ENCODE results near the gene SRRM1. TPM values are rescaled to one million over a fixed set of nuclear protein-coding genes. Genes with fewer than 3 reads are reported as not detected.

The SRRM1 gene
- total RNA-seq, 1 donor = 50.7 TPM

DNA sequence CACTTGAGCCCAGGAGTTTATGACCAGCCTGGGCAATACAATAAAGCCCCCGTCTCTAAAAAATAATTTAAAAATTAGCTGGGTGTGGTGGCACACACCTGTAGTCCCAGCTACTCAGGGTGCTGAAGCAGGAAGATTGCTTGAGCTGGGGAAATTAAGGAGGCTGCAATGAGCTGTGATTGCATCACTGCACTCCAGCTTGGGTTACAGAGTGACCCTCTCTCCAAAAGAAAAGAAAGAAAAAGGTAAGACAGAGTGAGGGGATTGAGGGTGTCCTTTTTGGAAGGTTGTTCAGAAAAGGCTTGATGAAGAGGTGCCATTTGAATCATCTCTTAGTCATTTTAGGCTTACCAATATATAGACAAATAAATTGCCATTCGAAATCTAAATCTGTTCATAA, 4.0 kb upstream of the SRRM1 start:
- Histone ChIP-seq H3K27me3 (ENCODE audit: insufficient read depth, low read length) (no peaks in the 10 kb centered on the region), H4K20me1 (ENCODE audit: insufficient read depth, low read length) (peaks cover 7% of the 10 kb centered on the region)

DNA sequence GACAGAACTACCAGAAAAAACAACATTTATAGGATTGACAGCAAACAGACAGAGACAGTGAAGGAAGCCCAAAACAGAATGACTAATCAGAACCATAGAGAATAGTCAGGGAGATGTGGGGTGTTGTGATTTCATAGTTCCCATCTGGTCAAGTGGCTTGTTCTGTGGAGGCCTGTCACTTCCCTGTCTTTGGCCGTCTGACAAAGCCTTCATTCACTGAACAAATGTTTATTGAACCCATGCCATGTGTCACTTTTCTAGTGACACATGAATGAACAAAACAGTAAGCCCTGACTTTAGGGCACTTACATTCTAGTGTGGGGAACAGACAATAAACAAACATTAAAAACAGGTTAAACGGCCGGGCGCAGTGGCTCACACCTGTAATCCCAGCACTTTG, 3.2 kb upstream of the SRRM1 start:
- TF ChIP-seq, protein P1, sequence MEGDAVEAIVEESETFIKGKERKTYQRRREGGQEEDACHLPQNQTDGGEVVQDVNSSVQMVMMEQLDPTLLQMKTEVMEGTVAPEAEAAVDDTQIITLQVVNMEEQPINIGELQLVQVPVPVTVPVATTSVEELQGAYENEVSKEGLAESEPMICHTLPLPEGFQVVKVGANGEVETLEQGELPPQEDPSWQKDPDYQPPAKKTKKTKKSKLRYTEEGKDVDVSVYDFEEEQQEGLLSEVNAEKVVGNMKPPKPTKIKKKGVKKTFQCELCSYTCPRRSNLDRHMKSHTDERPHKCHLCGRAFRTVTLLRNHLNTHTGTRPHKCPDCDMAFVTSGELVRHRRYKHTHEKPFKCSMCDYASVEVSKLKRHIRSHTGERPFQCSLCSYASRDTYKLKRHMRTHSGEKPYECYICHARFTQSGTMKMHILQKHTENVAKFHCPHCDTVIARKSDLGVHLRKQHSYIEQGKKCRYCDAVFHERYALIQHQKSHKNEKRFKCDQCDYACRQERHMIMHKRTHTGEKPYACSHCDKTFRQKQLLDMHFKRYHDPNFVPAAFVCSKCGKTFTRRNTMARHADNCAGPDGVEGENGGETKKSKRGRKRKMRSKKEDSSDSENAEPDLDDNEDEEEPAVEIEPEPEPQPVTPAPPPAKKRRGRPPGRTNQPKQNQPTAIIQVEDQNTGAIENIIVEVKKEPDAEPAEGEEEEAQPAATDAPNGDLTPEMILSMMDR (IDR thresholded peaks at IDR 0.05; ENCODE audit: extremely low read depth, low read depth, low read length) = no peak
- Histone ChIP-seq H3K27me3 (ENCODE audit: insufficient read depth, low read length) (no peaks in the 10 kb centered on the region), H2AFZ (ENCODE audit: low read length) (no peak overlapping the region), H3K79me2 (ENCODE audit: insufficient read depth, low read length) (peaks cover 23% of the 10 kb centered on the region), H3K36me3 (ENCODE audit: insufficient read depth, low read length) (no peaks in the 10 kb centered on the region), H3K27ac (ENCODE audit: low read depth, low read length) (no peak overlapping the region), H3K9me3 (ENCODE audit: low read depth, low read length) (no peaks in the 10 kb centered on the region), H3K4me2 (ENCODE audit: insufficient read depth, low read length) (no peak overlapping the region), H3K4me1 (ENCODE audit: insufficient read depth, low read length) (peaks cover 18% of the 10 kb centered on the region), H4K20me1 (ENCODE audit: insufficient read depth, low read length) (peaks cover 15% of the 10 kb centered on the region), H3K4me3 (ENCODE audit: insufficient read depth, low read length) (no peak overlapping the region)
- peak; percentile 76 for DNase-seq (ENCODE audit: insufficient read length, low spot score, missing footprints)

More for the DNA sequence above, 4.0 kb upstream of the SRRM1 start:
- H3K4me3 ChIP-seq (ENCODE audit: insufficient read depth, low read length) = no peak overlapping the region
- H3K4me2 ChIP-seq (ENCODE audit: insufficient read depth, low read length) = no peak overlapping the region
- H3K36me3 ChIP-seq (ENCODE audit: insufficient read depth, low read length) = no peaks in the 10 kb centered on the region
- no peak overlapping the region for H3K27ac ChIP-seq (ENCODE audit: low read depth, low read length)
- no peak overlapping the region for H2AFZ ChIP-seq (ENCODE audit: low read length)
- H3K79me2 ChIP-seq (ENCODE audit: insufficient read depth, low read length) = peaks cover 15% of the 10 kb centered on the region
- H3K9me3 ChIP-seq (ENCODE audit: low read depth, low read length) = no peaks in the 10 kb centered on the region
- TF ChIP-seq, protein P1 (IDR thresholded peaks at IDR 0.05; ENCODE audit: extremely low read depth, low read depth, low read length) = no peak
- peaks cover 10% of the 10 kb centered on the region for H3K4me1 ChIP-seq (ENCODE audit: insufficient read depth, low read length)
- no peak for DNase-seq (ENCODE audit: insufficient read length, low spot score, missing footprints)

DNA sequence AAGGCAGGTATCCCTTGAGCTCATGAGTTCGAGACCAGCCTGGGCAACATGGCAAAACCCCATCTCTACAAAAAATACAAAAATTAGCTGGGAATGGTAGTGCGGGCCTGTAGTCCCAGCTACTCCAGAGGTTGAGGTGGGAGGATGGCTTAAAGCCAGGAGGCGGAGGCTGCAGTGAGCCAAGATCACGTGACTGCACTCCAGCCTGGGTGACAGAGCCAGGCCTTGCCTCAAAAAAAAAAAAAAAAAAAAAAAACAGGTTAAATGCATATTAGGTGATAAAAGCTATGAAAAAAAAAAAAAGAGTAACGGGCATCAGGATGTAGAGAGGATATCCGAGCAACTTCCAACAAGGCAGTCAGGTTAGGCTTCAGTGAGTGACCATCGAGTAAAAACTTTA, 2.8 kb upstream of the SRRM1 start:
- TF ChIP-seq, protein P1 (IDR thresholded peaks at IDR 0.05; ENCODE audit: extremely low read depth, low read depth, low read length) = no peak
- Histone ChIP-seq H3K4me1 (ENCODE audit: insufficient read depth, low read length) (peaks cover 22% of the 10 kb centered on the region), H3K36me3 (ENCODE audit: insufficient read depth, low read length) (no peaks in the 10 kb centered on the region), H3K79me2 (ENCODE audit: insufficient read depth, low read length) (peaks cover 27% of the 10 kb centered on the region), H3K9me3 (ENCODE audit: low read depth, low read length) (no peaks in the 10 kb centered on the region), H3K27me3 (ENCODE audit: insufficient read depth, low read length) (no peaks in the 10 kb centered on the region), H4K20me1 (ENCODE audit: insufficient read depth, low read length) (peaks cover 19% of the 10 kb centered on the region), H2AFZ (ENCODE audit: low read length) (no peak overlapping the region), H3K4me3 (ENCODE audit: insufficient read depth, low read length) (no peak overlapping the region), H3K27ac (ENCODE audit: low read depth, low read length) (no peak overlapping the region), H3K4me2 (ENCODE audit: insufficient read depth, low read length) (no peak overlapping the region)
- no peak for DNase-seq (ENCODE audit: insufficient read length, low spot score, missing footprints)

DNA sequence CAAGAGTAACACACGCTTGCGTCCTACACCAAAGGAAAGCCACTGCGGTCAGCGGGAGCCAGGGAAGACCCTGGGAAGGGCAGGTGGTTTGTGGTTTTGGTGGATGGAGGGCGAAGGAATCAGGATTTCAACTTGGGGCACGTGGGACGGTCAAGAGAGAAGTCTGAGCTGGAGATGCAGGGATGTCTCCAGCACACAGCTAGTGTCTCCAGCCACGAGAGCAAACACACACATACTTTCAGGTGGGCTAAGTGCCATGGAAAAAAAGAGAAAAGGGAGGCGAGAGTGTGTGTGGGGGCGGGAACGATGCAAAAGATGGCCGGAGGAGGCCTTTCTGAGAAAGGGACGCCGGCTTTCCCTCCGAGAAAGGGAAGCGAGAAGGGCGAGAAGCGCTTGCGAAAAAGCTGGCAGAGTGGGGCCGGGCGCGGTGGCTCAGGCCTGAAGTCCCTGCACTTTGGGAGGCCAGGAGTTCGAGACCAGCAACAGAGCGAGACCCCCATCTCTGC, 1.4 kb upstream of the SRRM1 start:
- Histone ChIP-seq H3K9me3 (ENCODE audit: low read depth, low read length) (no peaks in the 10 kb centered on the region), H3K27me3 (ENCODE audit: insufficient read depth, low read length) (no peaks in the 10 kb centered on the region), H3K36me3 (ENCODE audit: insufficient read depth, low read length) (peaks cover 8% of the 10 kb centered on the region), H3K27ac (ENCODE audit: low read depth, low read length) (peak overlapping the region; percentile 99), H3K4me3 (ENCODE audit: insufficient read depth, low read length) (peak overlapping the region; percentile 84), H3K4me1 (ENCODE audit: insufficient read depth, low read length) (peaks cover 24% of the 10 kb centered on the region), H4K20me1 (ENCODE audit: insufficient read depth, low read length) (peaks cover 26% of the 10 kb centered on the region), H3K4me2 (ENCODE audit: insufficient read depth, low read length) (peak overlapping the region; percentile 95), H3K79me2 (ENCODE audit: insufficient read depth, low read length) (peaks cover 41% of the 10 kb centered on the region), H2AFZ (ENCODE audit: low read length) (peak overlapping the region; percentile 95)
- peak; percentile 50 for DNase-seq (ENCODE audit: insufficient read length, low spot score, missing footprints)
- TF ChIP-seq, protein P1 (IDR thresholded peaks at IDR 0.05; ENCODE audit: extremely low read depth, low read depth, low read length) = no peak

Data from osteoblast (primary cell).